HepG2 (cell line): ENCODE measurements around the gene ACADVL. TPM values are rescaled to one million over a fixed set of nuclear protein-coding genes. Genes with fewer than 3 reads are reported as not detected.
A peak's percentile ranks its signal among the peaks of the same experiment; 100 is the strongest.

Experiments
- GTF2F1 ChIP-seq: fragments of 150-350 bp; IDR thresholded peaks from 2 replicates; pipeline ENCODE4 v1.6.1; 2014; ENCODE audit warnings: low read length
- HNRNPK ChIP-seq: fragments of 200-400 bp; formaldehyde crosslinking; IDR thresholded peaks from 2 replicates; pipeline ENCODE4 v1.6.1; 2018; ENCODE audit warnings: low read length, low read depth, moderate library complexity, mild to moderate bottlenecking; ENCODE audit not compliant: poor library complexity, severe bottlenecking
- KDM4B ChIP-seq: sonication (generic); formaldehyde crosslinking; IDR thresholded peaks from 2 replicates; pipeline ENCODE4 v1.4.0; 2020; ENCODE audit warnings: missing genetic modification reagents
- MXD1 ChIP-seq: sonication (generic); formaldehyde crosslinking; IDR thresholded peaks from 2 replicates; pipeline ENCODE4 v1.4.0; 2020; ENCODE audit warnings: mild to moderate bottlenecking, missing genetic modification reagents
- NFE2L2 ChIP-seq: fragments of 150-350 bp; IDR thresholded peaks from 2 replicates; pipeline ENCODE4 v1.6.1; 2014; ENCODE audit warnings: low read length
- PAXIP1 ChIP-seq: sonication (generic); formaldehyde crosslinking; conservative IDR thresholded peaks from 2 replicates; pipeline ENCODE4 v1.4.0; 2020; ENCODE audit warnings: mild to moderate bottlenecking, missing genetic modification reagents, moderate library complexity
- RFX1 ChIP-seq: fragments of 450-650 bp; IDR thresholded peaks from 2 replicates; pipeline ENCODE4 v1.6.1; 2017
- SIN3B ChIP-seq: fragments of 150-350 bp; IDR thresholded peaks from 2 replicates; pipeline ENCODE4 v1.6.1; 2014; ENCODE audit warnings: low read length
- SKIL ChIP-seq: sonication (generic); formaldehyde crosslinking; IDR thresholded peaks from 2 replicates; pipeline ENCODE4 v1.8.0; 2022; ENCODE audit warnings: missing genetic modification reagents, mild to moderate bottlenecking, moderate library complexity, borderline replicate concordance
- SSRP1 ChIP-seq: IDR thresholded peaks from 2 replicates; pipeline ENCODE4 v1.6.1; 2016; ENCODE audit warnings: control low read depth
- TP53 ChIP-seq: sonication (generic); formaldehyde crosslinking; conservative IDR thresholded peaks from 2 replicates; pipeline ENCODE4 v1.4.0; 2020; ENCODE audit warnings: missing genetic modification reagents
- TRIM24 ChIP-seq: sonication (generic); formaldehyde crosslinking; IDR thresholded peaks from 2 replicates; pipeline ENCODE4 v1.8.0; 2022; ENCODE audit warnings: mild to moderate bottlenecking, missing genetic modification reagents
- ZNF496 ChIP-seq: sonication (generic); formaldehyde crosslinking; IDR thresholded peaks from 2 replicates; pipeline ENCODE4 v1.8.1; 2023; ENCODE audit warnings: mild to moderate bottlenecking, moderate library complexity, missing genetic modification reagents; ENCODE audit not compliant: insufficient replicate concordance
- ZNF781 ChIP-seq: sonication (generic); formaldehyde crosslinking; IDR thresholded peaks from 2 replicates; pipeline ENCODE4 v1.5.1; 2020; ENCODE audit warnings: borderline replicate concordance, mild to moderate bottlenecking, missing genetic modification reagents; ENCODE audit errors: not compliant biosample characterization
- polyA plus RNA-seq, 8 experiments: library from polyadenylated mRNA; depleted of rRNA in 3 of 8; stranded (reverse) in 7 of 8; unstranded in 1 of 8; fragments of >200 nt; fragmentation: Illumina TruSeq in 4 of 8; extraction: Trizol in 4 of 8; gene quantifications; 2 replicates each; pipeline versions ENCODE4 v1.2.1 to v1.2.3, GENCODE V29; 2011 to 2016; ENCODE audit warnings: low read depth in 4 of 8, missing spikeins in 1 of 8, mixed read lengths in 1 of 8; ENCODE audit not compliant: insufficient read depth in 1 of 8
- total RNA-seq, 5 experiments: library from RNA; depleted of rRNA; stranded (reverse); fragments of >200 nt; fragmentation: Illumina TruSeq; extraction: Trizol; gene quantifications; 2 replicates each; pipeline ENCODE4 v1.2.3, GENCODE V29; 2016; ENCODE audit warnings: low read depth in 1 of 5
- TF ChIP-seq, protein P1 (sequence below): sonication (generic); formaldehyde crosslinking; IDR thresholded peaks from 2 replicates; pipeline ENCODE4 v1.8.0; 2022; ENCODE audit warnings: mild to moderate bottlenecking, missing genetic modification reagents
- TF ChIP-seq, protein P2 (sequence below): sonication (generic); formaldehyde crosslinking; IDR thresholded peaks from 2 replicates; pipeline ENCODE4 v1.8.0; 2022; ENCODE audit warnings: mild to moderate bottlenecking, missing genetic modification reagents; ENCODE audit not compliant: insufficient replicate concordance
- TF ChIP-seq, protein P3 (sequence below): sonication (generic); formaldehyde crosslinking; IDR thresholded peaks from 2 replicates; pipeline ENCODE4 v1.4.0; 2020; ENCODE audit warnings: missing genetic modification reagents, borderline replicate concordance

The ACADVL gene
- total and polyA plus RNA-seq, 2 of the 13 experiments (the other 11 are each of a cell fraction or from before 2014, with no cell fraction given) = 219 to 412 TPM

- TF ChIP-seq, protein P1, sequence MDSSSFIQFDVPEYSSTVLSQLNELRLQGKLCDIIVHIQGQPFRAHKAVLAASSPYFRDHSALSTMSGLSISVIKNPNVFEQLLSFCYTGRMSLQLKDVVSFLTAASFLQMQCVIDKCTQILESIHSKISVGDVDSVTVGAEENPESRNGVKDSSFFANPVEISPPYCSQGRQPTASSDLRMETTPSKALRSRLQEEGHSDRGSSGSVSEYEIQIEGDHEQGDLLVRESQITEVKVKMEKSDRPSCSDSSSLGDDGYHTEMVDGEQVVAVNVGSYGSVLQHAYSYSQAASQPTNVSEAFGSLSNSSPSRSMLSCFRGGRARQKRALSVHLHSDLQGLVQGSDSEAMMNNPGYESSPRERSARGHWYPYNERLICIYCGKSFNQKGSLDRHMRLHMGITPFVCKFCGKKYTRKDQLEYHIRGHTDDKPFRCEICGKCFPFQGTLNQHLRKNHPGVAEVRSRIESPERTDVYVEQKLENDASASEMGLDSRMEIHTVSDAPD (CRISPR knock-in tag) = no peak
- TF ChIP-seq KDM4B (CRISPR knock-in tag) (no peak), TP53 (CRISPR knock-in tag) (no peak), ZNF496 (CRISPR knock-in tag) (no peak), SIN3B (no peak), ZNF781 (no peak), RFX1 (no peak), PAXIP1 (CRISPR knock-in tag) (peak; percentile 47; the same call in 1 of the 2 replicates), TRIM24 (CRISPR knock-in tag) (no peak), NFE2L2 (no peak), GTF2F1 (no peak), MXD1 (CRISPR knock-in tag) (no peak), SSRP1 (CRISPR knock-in tag) (peak; percentile 46; the same call in 1 of the 2 replicates), SKIL (CRISPR knock-in tag) (peak; percentile 48; the same call in 1 of the 2 replicates), HNRNPK (peak; percentile 68)
- TF ChIP-seq, protein P2, sequence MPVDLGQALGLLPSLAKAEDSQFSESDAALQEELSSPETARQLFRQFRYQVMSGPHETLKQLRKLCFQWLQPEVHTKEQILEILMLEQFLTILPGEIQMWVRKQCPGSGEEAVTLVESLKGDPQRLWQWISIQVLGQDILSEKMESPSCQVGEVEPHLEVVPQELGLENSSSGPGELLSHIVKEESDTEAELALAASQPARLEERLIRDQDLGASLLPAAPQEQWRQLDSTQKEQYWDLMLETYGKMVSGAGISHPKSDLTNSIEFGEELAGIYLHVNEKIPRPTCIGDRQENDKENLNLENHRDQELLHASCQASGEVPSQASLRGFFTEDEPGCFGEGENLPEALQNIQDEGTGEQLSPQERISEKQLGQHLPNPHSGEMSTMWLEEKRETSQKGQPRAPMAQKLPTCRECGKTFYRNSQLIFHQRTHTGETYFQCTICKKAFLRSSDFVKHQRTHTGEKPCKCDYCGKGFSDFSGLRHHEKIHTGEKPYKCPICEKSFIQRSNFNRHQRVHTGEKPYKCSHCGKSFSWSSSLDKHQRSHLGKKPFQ (CRISPR knock-in tag) = peak; percentile 14
- TF ChIP-seq, protein P3, sequence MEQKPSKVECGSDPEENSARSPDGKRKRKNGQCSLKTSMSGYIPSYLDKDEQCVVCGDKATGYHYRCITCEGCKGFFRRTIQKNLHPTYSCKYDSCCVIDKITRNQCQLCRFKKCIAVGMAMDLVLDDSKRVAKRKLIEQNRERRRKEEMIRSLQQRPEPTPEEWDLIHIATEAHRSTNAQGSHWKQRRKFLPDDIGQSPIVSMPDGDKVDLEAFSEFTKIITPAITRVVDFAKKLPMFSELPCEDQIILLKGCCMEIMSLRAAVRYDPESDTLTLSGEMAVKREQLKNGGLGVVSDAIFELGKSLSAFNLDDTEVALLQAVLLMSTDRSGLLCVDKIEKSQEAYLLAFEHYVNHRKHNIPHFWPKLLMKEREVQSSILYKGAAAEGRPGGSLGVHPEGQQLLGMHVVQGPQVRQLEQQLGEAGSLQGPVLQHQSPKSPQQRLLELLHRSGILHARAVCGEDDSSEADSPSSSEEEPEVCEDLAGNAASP = no peak; the same call in 1 of the 2 replicates
Observed at GRCh38 chr17:7219812-7220592, at the start of gene ACADVL, which contains the start of gene DLG4 (continued).
